Esophagus muscularis mucosa (tissue), 4 donors: ENCODE data around the gene AAGAB. TPM values are rescaled to one million over a fixed set of nuclear protein-coding genes. Genes with fewer than 3 reads are reported as not detected.

ENCODE experiments used
- DNase-seq: peaks from one replicate; pipeline ENCODE4 v3.0.0-alpha.2; 2017; ENCODE audit errors: extremely low spot score
- H3K27ac ChIP-seq, 4 donors: fragments of 200-600 bp; sonication (generic); replicated peaks in 1 of 4; 1 replicate in 3 of 4; 2 replicates in 1 of 4; pipeline ENCODE4 v1.5.1; 2016 to 2019; ENCODE audit warnings: mild to moderate bottlenecking in 1 of 4
- H3K27me3 ChIP-seq, 4 donors: fragments of 200-600 bp; sonication (generic); one replicate each; pipeline versions ENCODE4 v1.5.1 to v1.6.0; 2016 to 2019
- H3K36me3 ChIP-seq, 4 donors: fragments of 200-600 bp; sonication (generic); one replicate each; pipeline ENCODE4 v1.5.1; 2016 to 2019
- H3K4me1 ChIP-seq, 4 donors: fragments of 200-600 bp; sonication (generic); one replicate each; pipeline ENCODE4 v1.5.1; 2016 to 2019
- H3K4me3 ChIP-seq, 4 donors: fragments of 200-600 bp; sonication (generic); 1 replicate in 2 of 4; 2 replicates in 2 of 4; pipeline ENCODE4 v1.5.1; 2016 to 2019; ENCODE audit warnings: mild to moderate bottlenecking in 4 of 4, moderate library complexity in 1 of 4
- H3K9me3 ChIP-seq, 4 donors: fragments of 200-600 bp; sonication (generic); 1 replicate in 3 of 4; 2 replicates in 1 of 4; pipeline ENCODE4 v1.5.1; 2016 to 2019
- CTCF ChIP-seq, 3 experiments: fragments of 200-600 bp in 2 of 3; fragments of 450-650 bp in 1 of 3; sonication (generic) in 2 of 3; IDR thresholded peaks; one replicate each; pipeline ENCODE4 v1.5.1; 2017 to 2019; ENCODE audit warnings: antibody characterized with exemption in 3 of 3, mild to moderate bottlenecking in 2 of 3, moderate library complexity in 1 of 3
- POLR2A ChIP-seq: fragments of 450-650 bp; IDR thresholded peaks from one replicate; pipeline ENCODE4 v1.6.1; 2017; ENCODE audit warnings: antibody characterized with exemption, moderate library complexity, mild to moderate bottlenecking, low read depth
- POLR2AphosphoS5 ChIP-seq, 2 donors: sonication (generic); formaldehyde crosslinking; IDR thresholded peaks; one replicate each; pipeline ENCODE4 v1.6.1; 2017; ENCODE audit warnings: antibody characterized with exemption in 2 of 2
- WGBS: methylation state at CpG from one replicate; pipeline ENCODE4 v1.1.5; 2018; 5-methylcytosine and 5-hydroxymethylcytosine counted together
- intact Hi-C: fragments of 100-400 bp; cut with DNase I; formaldehyde crosslinking; loops from one replicate; pipeline ENCODE4 v1.15.1; 2023
- total RNA-seq, 4 donors: library from RNA; depleted of rRNA; stranded (reverse); fragments of >200 nt; gene quantifications; one replicate each; pipeline versions ENCODE4 v1.1.0 to v1.2.1, GENCODE V29; 2016

The AAGAB gene
- total RNA-seq, 4 donors from 2014 or later, result 21.3 to 37.8 (median 29.0) TPM

- Histone ChIP-seq H3K4me3 (no peak overlapping the region), H3K4me1 (peaks cover 39 to 71% (median 61%) of the 10 kb centered on the region in 4 donors), H3K27ac (peak overlapping the region; percentile 68 to 86 (median 85)), H3K9me3 (no peaks in the 10 kb centered on the region), H3K36me3 (peaks cover 0 to 33% (median 24%) of the 10 kb centered on the region in 4 donors), H3K27me3 (no peaks in the 10 kb centered on the region)
- intact Hi-C loops, result no loop called here
- no peak for TF ChIP-seq CTCF (IDR thresholded peaks at IDR 0.05)
- peak; percentile 39 to 57 for TF ChIP-seq POLR2AphosphoS5 (IDR thresholded peaks at IDR 0.05)
- WGBS, result 59% methylated on average over 11 of the region's 11 CpGs
- no peak for DNase-seq
Observed at GRCh38 chr15:67178569-67179210, 75.8 kb downstream of the AAGAB start.

GRCh38 chr15:67177752-67178151 is 76.7 kb downstream of the AAGAB start:
- H3K4me1 ChIP-seq, result peaks cover 39 to 66% (median 56%) of the 10 kb centered on the region in 4 donors
- WGBS, result 36% methylated on average over 4 of the region's 6 CpGs
- TF ChIP-seq CTCF (IDR thresholded peaks at IDR 0.05) (no peak), POLR2AphosphoS5 (IDR thresholded peaks at IDR 0.05) (peak in 1 of 2 donors; percentile 44)
- H3K9me3 ChIP-seq, result no peaks in the 10 kb centered on the region
- peak overlapping the region; percentile 68 to 86 (median 85) for H3K27ac ChIP-seq
- no peak overlapping the region for H3K4me3 ChIP-seq
- peaks cover 0 to 38% (median 24%) of the 10 kb centered on the region in 4 donors for H3K36me3 ChIP-seq
- intact Hi-C loops, result no loop called here
- DNase-seq, result no peak
- H3K27me3 ChIP-seq, result no peaks in the 10 kb centered on the region

GRCh38 chr15:67176195-67176971 is 78.1 kb downstream of the AAGAB start:
- Histone ChIP-seq H3K9me3 (no peaks in the 10 kb centered on the region), H3K27ac (peak overlapping the region; percentile 68 to 86 (median 85)), H3K27me3 (no peaks in the 10 kb centered on the region), H3K36me3 (peaks cover 0 to 33% (median 24%) of the 10 kb centered on the region in 4 donors), H3K4me1 (peaks cover 39 to 66% (median 56%) of the 10 kb centered on the region in 4 donors), H3K4me3 (no peak overlapping the region)
- intact Hi-C loops, result no loop called here
- no peak for TF ChIP-seq CTCF (IDR thresholded peaks at IDR 0.05)
- peak; percentile 28 for TF ChIP-seq POLR2A
- WGBS, result 65% methylated on average over 13 of the region's 14 CpGs
- no peak for DNase-seq

GRCh38 chr15:67175643-67176071 is 78.8 kb downstream of the AAGAB start:
- H3K4me3 ChIP-seq, result no peak overlapping the region
- TF ChIP-seq POLR2AphosphoS5 (IDR thresholded peaks at IDR 0.05), result peak; percentile 42 to 43
- TF ChIP-seq POLR2A, result no peak
- DNase-seq, result no peak
- no peaks in the 10 kb centered on the region for H3K27me3 ChIP-seq
- H3K27ac ChIP-seq, result peak overlapping the region; percentile 68 to 86 (median 85)
- WGBS, result 69% methylated on average over 6 of the region's 11 CpGs
- intact Hi-C loops, result no loop called here
- H3K36me3 ChIP-seq, result peaks cover 0 to 34% (median 22%) of the 10 kb centered on the region in 4 donors
- H3K9me3 ChIP-seq, result no peaks in the 10 kb centered on the region
- peaks cover 39 to 66% (median 56%) of the 10 kb centered on the region in 4 donors for H3K4me1 ChIP-seq

- H3K4me3 ChIP-seq, result no peak overlapping the region
- intact Hi-C loops, result no loop called here
- H3K36me3 ChIP-seq, result peaks cover 0 to 35% (median 25%) of the 10 kb centered on the region in 4 donors
- TF ChIP-seq CTCF (IDR thresholded peaks at IDR 0.05), result no peak
- TF ChIP-seq POLR2AphosphoS5 (IDR thresholded peaks at IDR 0.05), result peak in 1 of 2 donors; percentile 29
- peaks cover 39 to 65% (median 54%) of the 10 kb centered on the region in 4 donors for H3K4me1 ChIP-seq
- no peaks in the 10 kb centered on the region for H3K27me3 ChIP-seq
- WGBS, result 78% methylated on average over 8 of the region's 9 CpGs
- no peaks in the 10 kb centered on the region for H3K9me3 ChIP-seq
- peak overlapping the region; percentile 68 to 86 (median 85) for H3K27ac ChIP-seq
- no peak for DNase-seq
Observed at GRCh38 chr15:67174864-67175573, 79.4 kb downstream of the AAGAB start.
